SW 1271 (cell line): Measurements from ENCODE around the gene FOXD3.

Source experiments
- DNase-seq, 2 experiments: peaks; one replicate each; lab custom pipeline; 2025; lab: John Stamatoyannopoulos, UW

FOXD3 gene

DNA sequence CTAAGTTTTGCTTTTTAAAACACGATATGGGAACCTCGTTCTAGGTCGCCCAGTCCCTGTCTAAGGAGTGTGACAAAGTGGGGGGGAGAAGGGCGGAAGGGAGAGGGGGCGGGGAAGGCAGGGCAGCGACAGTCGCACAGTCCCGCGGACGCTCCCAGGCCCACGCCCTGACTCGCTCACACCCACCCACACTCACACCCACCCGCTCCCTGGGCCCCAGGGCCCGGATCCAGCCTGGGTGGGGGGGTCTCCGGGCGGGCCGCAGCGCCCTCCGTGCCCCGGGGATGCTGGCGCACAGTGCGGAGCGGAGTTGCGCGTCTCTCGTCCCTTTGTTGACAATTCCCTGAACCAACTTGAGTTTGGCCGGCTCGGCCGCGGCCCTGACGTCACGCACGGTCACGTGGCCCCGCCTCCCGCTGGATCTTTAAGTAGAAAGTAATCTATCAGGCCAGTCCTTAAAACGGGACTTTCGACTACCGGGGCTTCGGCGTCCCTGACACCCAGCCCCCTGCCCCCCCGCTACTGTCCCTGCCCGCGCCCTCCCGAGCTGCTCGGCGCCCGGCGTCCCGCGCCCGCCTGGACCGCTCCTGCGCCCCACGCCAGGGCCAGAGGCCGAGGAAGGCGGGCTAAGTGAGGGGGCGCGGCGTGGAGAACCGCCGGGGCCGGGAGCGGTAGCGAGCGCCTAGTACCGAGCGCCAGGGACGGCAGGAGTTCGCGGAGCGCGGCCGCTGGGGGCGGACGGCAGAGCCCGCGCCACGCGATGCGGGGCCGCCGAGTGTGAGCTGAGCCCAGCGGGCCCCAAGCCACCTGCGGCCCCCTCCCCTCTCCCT, at the start of gene FOXD3:
TSS of gene FOXD3 (plus strand) at position 454 of the 830 bp plus-strand sequence. CDS start 492 bp downstream, outside the sequence.
- peak; percentile 17 to 73 for DNase-seq

DNA sequence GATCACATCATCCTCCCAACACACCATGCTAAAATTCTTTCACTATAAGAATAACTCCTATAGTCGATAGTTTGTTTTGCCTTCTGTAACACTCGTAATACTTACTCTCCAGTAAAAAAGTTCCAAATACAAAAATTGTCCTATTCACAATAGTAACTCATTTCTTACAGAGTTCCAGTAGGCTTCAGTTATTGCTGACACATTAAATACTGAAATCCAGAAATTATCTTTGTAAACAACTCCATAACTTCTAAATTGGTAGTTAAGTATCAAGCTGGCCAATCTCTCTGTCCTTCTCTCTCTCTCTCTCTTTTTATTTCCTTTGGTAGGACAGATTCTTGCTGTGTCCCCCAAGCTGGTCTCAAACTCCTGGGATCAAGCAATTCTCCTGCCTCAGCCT, 49.6 kb upstream of the FOXD3 start:
- DNase-seq, result no peak

DNA sequence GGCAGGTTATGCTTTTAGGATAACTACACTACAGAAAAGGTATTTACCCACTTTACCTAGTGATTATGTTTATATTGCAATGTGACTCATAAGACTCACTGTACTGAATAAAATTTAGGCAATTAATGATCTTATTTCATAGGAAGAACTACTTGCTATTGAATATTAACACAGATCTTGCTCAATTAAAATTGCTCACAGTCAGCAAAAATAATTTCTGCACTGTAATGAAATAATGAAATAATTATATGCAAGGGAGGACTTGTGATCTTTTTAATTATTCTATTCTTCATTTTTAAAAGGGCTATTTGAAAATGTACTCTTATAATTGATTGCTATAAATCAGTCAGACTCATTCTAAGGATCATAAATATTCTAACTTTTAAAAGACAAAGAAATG, 48.0 kb upstream of the FOXD3 start:
- DNase-seq, result no peak

DNA sequence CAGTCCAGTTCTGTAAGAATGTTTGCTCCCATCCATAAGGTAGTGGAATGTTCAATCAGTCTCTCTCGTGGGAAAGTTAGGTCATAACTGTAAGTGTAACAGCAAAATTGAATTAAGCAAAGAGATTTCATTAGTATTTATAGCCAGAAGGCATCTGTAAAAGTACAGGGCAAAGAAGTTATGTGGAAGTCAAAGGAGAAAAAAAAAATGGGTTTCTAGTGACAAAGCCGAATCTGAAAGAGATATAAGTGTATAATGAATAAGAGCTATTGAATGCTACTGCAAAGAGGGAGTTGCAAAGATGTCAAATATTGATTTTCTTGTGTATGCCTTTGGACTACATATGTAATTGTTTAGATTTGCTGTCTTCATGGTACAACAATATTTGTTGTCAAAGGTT, 47.4 kb upstream of the FOXD3 start:
- DNase-seq, result no peak

DNA sequence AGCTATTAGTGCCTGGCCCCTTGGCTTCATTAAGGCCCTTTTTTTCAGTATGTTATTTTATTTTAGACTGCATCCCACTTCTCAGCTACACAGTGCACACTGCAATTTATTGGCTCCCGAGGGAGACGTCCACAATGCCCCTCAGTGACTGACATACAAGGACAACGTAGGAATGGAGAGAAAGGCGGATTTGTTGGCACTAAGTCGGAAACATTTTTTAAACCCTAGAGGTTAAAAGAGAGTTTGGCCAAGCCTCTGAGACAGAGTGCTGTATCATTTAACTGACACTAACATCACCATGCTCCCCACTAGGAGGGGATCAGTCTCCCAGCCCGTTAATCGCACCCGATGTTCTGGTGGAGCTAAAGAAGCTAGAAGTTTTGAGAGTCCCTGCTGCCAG, 45.7 kb upstream of the FOXD3 start:
- DNase-seq, result no peak

DNA sequence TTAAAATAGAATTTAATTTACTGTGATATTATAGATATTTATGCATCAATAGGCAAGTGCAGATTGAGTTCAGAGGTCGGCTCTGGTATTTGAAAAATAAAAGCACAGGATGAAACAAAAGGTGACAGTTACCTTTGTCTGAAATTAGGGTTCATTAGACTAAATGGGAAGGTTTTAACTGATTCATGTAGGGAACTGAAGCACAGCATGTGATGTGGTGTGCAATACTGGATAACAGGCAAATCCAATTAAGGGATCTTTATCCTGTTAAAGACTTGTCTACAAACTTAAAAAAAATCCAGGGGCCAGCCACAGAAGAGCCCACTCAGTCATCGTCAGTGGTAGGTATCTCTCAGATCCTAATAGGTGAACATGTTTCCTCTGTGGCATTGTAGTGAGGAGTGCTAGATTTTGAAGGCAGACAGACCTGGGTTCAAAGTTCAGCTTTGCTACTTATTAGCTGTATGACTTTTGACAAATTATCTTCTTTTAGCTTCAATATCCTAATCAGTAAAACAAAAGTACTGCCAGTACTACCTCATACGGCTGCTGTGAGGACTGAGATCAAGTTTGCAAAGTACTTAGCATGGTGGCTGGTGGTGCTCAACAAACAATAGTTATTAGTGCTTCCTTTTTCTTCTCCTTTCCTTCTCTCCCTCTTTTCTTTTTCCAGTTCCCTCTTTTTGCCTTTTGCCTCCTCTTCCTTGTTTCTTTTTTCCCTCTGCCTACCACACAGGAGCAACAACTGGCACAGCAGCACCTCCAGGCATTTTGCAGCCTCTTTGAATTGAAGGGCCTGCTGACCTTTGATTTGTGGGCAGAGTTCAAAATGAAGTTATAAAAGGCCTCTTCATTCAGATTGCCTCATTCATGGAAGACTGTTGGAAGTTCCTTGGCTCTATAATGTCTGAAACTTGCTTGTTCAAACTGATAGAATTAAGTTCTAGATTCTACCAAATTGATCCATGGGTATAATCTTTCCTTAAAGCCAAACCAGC, 44.9 kb upstream of the FOXD3 start:
- no peak for DNase-seq

DNA sequence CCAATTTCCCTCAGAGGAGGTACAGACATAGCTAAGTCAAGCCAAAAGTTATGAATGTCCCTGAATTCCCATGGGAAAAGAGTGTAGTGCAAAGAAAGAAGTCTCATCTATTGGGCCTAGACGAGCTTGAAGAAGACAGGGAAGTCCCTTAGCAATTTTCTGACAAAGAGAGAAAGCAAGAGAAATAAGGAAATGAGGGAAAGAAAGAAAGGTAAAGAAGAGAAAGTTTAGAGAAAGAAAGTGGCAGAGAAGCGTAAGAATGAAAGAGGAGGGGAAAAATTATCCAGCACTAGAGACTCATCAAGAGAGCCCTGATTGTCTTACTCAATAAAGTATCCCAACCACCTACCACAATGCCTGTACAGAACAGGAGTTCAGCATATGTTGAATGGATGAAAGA, 40.6 kb upstream of the FOXD3 start:
- no peak for DNase-seq

DNA sequence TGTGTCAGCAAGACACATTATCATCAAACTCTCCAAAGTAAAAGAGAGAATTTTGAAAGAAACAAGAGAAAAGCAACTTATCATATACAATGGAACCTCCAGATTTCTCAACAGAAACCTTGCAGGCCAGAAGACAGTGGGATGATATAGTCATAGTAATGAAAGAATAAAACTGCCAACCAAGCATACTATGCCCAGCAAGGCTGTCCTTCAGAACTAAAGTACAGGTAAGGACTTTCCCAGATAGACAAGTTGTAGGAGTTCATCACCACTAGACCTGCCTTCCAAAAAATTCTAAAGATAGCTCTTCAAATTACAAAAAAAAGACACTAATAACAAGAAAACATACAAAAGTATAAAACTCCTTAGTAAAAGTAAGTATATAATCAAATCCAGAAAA, 33.2 kb upstream of the FOXD3 start:
- DNase-seq, result no peak

DNA sequence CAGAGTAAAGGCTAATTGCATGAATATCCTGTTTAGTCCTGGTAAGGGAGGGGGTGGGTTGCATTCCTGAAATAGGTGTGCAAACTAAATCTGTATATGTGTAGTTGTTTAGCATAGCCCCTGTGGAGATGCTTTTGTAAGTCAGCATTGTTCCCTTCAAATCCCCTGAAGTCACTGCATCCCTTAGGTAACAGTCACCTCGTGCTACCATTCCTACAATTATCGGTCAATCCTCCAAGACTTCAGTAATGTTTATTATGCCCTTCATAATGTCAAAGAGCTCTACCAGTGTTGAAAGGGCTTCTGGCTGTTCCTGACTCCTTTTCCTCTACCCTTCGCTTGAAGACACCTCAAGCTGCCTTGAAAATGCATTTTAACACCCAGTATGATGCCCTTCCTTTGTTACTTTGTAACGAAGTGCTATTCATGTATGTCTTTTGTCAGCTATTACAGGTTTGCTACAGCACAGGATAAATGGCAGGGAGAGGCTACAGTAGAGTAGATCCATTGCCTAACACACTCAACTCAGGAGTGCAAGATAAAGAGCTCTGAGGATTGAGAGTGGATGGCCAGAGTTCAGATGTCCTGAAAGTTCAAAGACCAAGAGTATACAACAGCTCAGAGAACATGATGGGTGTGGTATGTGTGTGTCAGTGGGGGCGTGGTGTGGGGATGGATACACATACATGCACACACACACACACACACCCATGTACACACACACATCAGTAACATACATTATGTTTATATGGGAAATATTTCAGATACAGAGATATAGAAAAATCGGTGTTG, 27.4 kb upstream of the FOXD3 start:
- no peak for DNase-seq

DNA sequence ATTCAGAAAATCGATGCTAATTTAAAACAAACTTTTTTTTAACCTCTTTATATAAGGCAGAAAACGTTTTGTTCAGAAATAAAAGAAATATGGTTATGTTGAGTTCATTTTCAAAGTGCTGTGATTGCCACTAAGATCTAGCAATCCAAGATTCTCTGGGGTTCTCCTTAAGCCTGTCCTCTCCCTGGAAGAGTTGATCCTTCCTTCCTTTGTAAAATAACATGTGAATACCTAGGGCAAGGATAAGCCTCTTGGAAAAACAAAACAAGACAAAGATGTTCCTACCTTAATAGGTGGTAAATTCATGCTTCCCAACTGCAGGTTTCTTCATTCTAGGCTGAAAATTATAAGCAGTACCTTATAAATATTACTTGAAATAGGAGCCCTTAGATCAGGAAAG, 18.0 kb upstream of the FOXD3 start:
- no peak for DNase-seq

DNA sequence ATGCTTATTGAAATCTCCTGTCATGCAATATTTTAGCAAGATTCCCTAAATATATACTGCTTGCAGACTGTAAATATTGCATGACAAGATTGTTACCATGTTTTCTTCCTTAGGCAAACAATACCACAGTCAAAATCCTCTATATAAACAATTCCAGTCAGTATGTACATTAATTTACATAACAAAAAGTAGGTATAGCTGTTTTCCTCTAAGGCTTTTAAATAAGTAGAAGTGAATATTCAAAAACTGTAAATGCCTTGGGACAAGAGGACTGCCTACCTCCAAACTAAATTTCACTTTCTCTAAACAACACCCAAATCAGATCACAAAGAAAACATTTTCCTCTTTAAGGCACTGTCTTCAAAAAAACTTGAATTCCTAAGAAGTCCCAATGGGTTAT, 17.3 kb upstream of the FOXD3 start:
- DNase-seq, result no peak

DNA sequence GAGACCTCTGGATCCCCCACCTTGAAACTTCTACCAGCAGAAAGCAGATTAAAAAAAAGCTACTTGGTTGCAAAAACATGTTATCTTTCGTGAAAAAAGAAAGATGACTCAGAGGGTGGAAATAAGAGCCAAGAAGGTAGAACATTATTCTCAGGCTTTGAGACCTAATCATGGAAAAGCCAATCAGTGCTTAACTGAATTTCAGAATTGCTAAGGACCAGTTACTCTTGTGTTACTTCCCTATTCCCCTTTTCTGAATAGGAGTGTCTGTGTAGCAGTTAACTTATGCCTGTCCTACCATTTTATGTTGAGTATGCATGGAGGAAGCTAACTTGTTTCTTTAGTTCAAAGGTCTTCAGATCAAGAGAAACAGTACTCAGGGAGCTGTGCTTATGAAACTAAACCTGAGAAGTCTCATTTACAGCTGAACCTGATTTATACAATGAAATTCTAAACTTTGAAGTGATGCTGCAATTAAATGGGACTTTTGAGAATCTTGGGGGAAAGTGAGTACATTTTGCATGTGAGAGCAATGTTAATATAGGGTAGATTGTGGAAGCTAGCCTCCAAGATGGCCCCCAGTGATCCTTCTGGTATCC, 15.1 kb upstream of the FOXD3 start:
- DNase-seq, result no peak

DNA sequence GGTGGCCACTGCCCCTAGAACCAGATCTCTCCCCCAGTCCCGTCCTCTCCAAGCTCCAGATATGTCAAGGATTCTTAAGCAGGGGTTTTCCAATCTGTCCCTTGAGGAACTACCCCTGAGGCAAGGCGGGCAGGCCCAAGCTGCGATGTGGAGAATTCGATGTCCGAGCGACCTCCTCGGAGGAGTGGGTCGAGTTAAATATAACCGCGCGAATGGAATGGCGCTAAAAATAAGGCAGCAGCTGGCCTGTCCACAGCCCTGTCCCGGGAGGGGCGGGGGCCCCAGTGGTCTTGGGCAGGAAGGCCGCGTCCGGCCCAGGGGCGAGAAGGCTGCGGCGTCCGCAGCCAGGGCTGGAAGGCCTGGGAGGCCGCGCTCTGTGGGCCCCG, 5.8 kb upstream of the FOXD3 start:
- no peak for DNase-seq

DNA sequence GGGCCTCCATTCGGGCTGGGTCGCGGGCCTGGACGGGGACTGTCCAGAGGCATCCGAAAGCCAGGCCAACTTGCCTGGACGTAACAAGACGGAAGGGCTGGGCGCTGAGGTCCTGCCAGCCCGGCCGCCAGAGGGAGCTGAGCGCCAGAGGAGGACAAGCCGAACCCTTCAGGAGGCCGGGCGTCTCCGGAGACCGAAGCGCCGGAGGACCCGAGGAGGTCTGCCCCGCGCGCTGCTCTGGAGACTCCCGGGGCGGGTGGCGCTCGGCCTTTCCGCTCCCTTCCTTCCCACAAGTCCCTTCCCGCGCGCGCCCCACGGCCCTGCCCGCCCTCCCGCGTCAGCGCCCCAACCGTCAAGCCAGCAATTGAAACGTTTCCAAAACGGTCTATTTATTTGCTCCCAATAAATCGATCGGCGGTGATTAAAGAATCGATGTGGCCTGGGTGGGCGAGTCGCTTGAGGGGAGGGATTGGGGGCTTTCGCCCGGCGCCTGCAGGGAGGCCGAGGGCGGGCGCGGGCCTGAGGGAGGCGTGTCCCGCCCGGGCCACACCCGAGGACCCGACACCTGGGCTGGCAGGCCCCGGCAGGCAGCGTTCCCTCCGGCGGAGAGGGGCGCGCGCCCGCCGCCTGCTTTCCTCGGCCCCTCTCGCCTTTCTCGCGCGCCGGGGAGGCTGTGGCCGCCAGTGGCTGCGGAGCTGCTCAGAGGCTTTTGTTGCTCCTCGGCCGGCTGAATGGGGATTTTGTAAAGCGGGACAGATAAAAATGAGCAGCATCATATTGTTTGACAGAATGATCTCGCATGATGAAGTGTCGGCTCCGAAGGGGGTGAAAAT, 5.2 kb upstream of the FOXD3 start:
- peak in 1 of 2 experiments; percentile 67 for DNase-seq

DNA sequence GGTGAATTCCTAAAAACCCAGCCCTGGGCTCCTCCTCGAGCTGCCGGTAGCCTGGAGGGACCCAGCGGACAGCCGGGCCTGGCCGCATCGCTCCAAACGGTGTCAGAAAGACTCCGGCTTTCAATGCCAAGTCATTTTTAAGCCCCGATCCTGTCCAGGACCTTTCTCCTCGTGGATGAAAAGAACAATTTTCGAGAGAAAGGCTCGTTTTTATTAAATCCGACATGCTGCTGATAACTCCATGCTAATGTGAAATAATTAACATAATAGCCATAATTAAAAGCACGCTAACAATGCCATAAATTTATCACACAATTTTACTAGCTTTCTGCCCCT, 4.6 kb upstream of the FOXD3 start:
- DNase-seq, result no peak

DNA sequence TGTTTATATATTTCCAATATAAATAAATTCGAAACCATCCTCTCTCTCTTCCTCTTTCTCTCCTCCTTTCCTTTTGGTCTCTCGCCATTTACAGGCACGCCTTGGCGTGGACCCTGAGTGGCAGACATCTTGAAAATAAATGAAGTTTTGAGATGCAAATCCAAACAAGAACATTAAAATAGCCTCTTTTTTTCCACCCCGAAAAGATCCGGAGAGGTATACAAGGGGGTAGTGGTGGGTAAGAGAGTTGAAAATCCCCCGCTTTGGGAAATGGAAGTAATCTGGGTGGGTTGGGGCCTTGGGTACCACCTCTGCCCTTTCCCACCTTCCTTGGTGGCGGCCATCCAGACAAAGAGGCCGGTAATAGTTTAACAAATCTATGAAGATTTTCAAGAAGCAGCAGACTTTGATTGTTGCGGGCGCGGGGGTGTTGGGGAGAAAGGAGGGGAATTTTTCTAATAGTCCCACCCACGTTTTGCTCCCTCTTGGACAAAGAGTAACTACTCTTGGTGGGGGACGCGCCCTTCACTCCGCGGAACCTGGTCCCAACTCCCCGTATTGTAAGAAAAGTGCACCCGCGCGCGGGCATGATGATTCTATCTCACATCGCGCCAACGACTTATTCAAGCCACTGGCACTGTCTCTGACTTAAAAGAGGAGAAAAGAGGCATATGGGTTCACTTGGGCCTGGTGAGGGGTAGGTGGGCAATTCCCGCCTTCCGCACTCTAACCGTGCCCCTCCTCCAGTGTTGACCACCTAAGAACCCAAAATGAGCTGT, 4.0 kb upstream of the FOXD3 start:
- no peak for DNase-seq

DNA sequence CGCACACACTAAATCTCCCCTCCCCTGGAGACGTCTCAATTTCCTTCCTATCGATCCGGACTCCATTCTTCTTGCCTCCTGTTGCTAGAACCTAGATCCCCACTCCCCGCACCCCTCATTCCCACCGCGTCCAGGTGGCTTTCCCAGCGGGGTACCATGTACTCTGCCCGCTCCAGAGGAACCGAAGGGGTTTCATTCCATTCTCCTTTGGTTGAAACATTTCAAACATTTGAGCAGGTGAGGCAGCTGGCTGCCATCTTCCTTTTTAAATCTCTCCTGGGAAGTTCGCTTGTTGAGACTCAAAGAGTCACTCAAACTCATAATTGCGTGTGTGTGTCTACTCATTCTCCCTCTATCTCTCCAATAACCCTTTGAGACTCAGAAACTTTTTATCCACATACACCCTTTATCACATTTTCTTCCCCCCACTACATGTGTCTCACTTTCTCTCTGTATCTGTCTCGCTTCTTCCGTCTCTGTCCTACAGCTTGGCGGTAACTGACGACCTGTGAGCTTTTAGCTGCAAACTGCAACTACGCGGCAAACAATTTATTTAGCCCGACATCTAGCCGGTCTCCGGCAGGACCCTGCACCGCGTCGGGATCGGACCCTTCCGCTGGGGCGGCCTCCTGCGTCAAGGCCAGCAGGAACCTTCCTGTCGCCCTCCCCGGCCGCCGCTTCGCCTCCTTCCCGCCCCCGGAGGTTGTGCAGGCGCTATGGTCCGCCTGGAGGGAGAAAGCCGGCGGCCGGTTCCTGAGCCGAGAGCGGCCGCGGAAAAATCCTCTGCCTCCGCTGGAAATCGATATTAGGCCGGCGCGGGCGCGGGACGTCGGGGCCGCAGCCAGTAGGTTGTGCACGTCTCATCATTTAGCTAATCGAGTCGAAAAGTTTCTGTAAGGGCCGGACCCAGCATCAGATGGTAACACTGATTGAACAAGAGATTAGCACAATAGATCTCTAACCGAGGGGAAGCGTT, 3.0 kb upstream of the FOXD3 start:
- DNase-seq, result no peak

DNA sequence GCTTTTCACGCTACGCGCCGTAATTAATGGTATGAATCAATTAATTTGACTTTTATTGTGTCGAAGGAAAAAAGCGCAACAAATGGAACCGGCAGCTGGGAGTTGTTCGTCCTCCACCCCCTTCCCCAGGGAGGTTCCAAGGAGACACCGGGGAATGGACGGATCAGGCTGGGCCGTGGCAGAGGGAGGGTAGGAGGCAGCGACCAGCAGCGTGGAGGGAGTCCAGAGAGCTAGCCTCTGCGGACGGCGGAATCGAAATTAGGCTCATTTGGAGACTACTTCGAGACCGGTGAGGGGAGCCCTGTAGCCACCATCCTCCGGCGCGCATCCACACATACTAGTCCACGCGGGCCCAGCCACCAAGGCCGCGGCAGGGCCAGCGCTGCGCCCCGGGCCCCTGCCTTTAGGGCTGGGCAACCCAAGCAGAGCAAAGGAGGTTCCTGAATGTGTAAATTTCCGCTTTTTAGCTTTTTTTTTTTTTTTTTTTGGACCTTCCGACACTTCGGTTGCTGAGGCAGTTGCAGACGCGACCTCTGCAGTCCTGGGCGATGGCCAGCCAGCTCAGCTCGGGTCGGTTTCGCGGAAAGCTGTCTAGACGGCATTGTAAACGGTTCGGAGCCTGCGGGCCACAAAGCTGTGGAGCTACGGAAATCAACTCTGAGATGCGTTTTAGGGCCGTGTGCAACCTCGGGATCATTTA, 2.2 kb upstream of the FOXD3 start:
- no peak for DNase-seq
